GM12878 (cell line): ENCODE results near the gene NHS. TPM values are rescaled to one million over a fixed set of nuclear protein-coding genes. Genes with fewer than 3 reads are reported as not detected.

Experiments
- ATAC-seq: fragments of 200-7000 bp; cut with Tn5 transposase; 3 replicates; pipeline ENCODE4 v1.9.1; 2020; ENCODE audit warnings: mild to moderate bottlenecking, moderate library complexity
- BruUV-seq: library from RNA; stranded (reverse); fragments of 400-500 nt; replicated peaks from 2 replicates; lab custom pipeline; 2021; lab: Mats Ljungman, UMichigan
- CTCF ChIA-PET: fragments of 300-600 bp; sonication (Branson Sonifier 250); formaldehyde crosslinking; extraction: SDS; loops from one replicate; lab custom pipeline; 2021; ENCODE audit warnings: inconsistent platforms; lab: Yijun Ruan, JAX
- POLR2A ChIA-PET: fragments of 350-600 bp; formaldehyde crosslinking; extraction: SDS; loops from one replicate; lab custom pipeline; 2021; ENCODE audit warnings: inconsistent platforms; lab: Charles Lee
- RAD21 ChIA-PET: fragments of 300-600 bp; sonication (Branson Sonifier 250); formaldehyde crosslinking; loops from one replicate; lab custom pipeline; 2023; ENCODE audit warnings: antibody characterized with exemption; ENCODE audit not compliant: unreplicated experiment; lab: Charles Lee
- SMC1A ChIA-PET: fragments of 300-600 bp; sonication (Branson Sonifier 250); formaldehyde crosslinking; loops from one replicate; lab custom pipeline; 2023; ENCODE audit not compliant: unreplicated experiment, uncharacterized antibody; lab: Charles Lee
- DNase-seq: peaks from one replicate; pipeline ENCODE4 v3.0.0-alpha.2; 2011; ENCODE audit warnings: low read depth, low spot score
- FAIRE-seq: peaks from 3 replicates; lab custom pipeline; 2011; peaks lifted over from hg19 to GRCh38; lab: Jason Lieb, UNC
- H2AFZ ChIP-seq: 2 replicates; pipeline ENCODE4 v1.6.0; 2011; ENCODE audit warnings: low read depth, low read length, control low read depth; ENCODE audit not compliant: control insufficient read depth
- H3K27ac ChIP-seq: 2 replicates; pipeline ENCODE4 v1.5.1; 2011; ENCODE audit warnings: control low read depth; ENCODE audit not compliant: control insufficient read depth, insufficient read depth
- H3K27me3 ChIP-seq, 2 experiments: replicated peaks in 1 of 2; 2 replicates each; pipeline versions ENCODE4 v1.6.0 to v1.6.1; 2011; ENCODE audit warnings: low read length in 1 of 2; ENCODE audit not compliant: control insufficient read depth in 2 of 2, insufficient read depth in 2 of 2
- H3K36me3 ChIP-seq, 2 experiments: 2 replicates each; pipeline ENCODE4 v1.5.1; 2011; ENCODE audit warnings: low read length in 1 of 2; ENCODE audit not compliant: control insufficient read depth in 2 of 2, insufficient read depth in 2 of 2
- H3K4me1 ChIP-seq: 2 replicates; pipeline ENCODE4 v1.6.1; 2011; ENCODE audit warnings: mild to moderate bottlenecking, low read length, moderate library complexity, mixed read lengths; ENCODE audit not compliant: control insufficient read depth, insufficient read depth
- H3K4me2 ChIP-seq: 2 replicates; pipeline ENCODE4 v1.6.0; 2011; ENCODE audit warnings: control low read depth; ENCODE audit not compliant: control insufficient read depth, insufficient read depth
- H3K4me3 ChIP-seq: fragments of 200-600 bp; sonication (generic); 2 replicates; pipeline ENCODE4 v1.5.1; 2016
- H3K79me2 ChIP-seq: 2 replicates; pipeline ENCODE4 v1.6.0; 2011; ENCODE audit warnings: low read length; ENCODE audit not compliant: control insufficient read depth, insufficient read depth
- H3K9ac ChIP-seq: 2 replicates; pipeline ENCODE4 v1.8.0; 2011; ENCODE audit warnings: low read length, control low read depth, mixed read lengths; ENCODE audit not compliant: control insufficient read depth, insufficient read depth
- H3K9me3 ChIP-seq: replicated peaks from 3 replicates; pipeline ENCODE4 v1.5.1; 2011; ENCODE audit warnings: mild to moderate bottlenecking, low read length; ENCODE audit not compliant: control insufficient read depth, insufficient read depth
- H4K20me1 ChIP-seq: 2 replicates; pipeline ENCODE4 v1.6.0; 2011; ENCODE audit not compliant: control insufficient read depth, insufficient read depth
- ATF3 ChIP-seq: IDR thresholded peaks from 2 replicates; pipeline ENCODE4 v1.6.1; 2011; ENCODE audit warnings: low read depth, mild to moderate bottlenecking, low read length, moderate library complexity, borderline replicate concordance; ENCODE audit errors: extremely low read depth
- CREB1 ChIP-seq: IDR thresholded peaks from 2 replicates; pipeline ENCODE4 v1.6.1; 2012; ENCODE audit warnings: low read depth, mild to moderate bottlenecking, inconsistent platforms
- KAT2A ChIP-seq: conservative IDR thresholded peaks from 2 replicates; pipeline ENCODE4 v1.6.1; 2011; ENCODE audit warnings: low read depth, low read length; ENCODE audit not compliant: control insufficient read depth
- PRDM15 ChIP-seq: fragments of 450-650 bp; formaldehyde crosslinking; IDR thresholded peaks from 2 replicates; pipeline ENCODE4 v1.4.0; 2020; ENCODE audit warnings: mild to moderate bottlenecking, moderate library complexity
- SP1 ChIP-seq: IDR thresholded peaks from one replicate; pipeline ENCODE4 v1.6.1; 2011; ENCODE audit warnings: low read depth, low read length
- SREBF2 ChIP-seq: IDR thresholded peaks from 2 replicates; pipeline ENCODE4 v1.6.1; 2012; ENCODE audit warnings: mild to moderate bottlenecking, low read length
- SUPT20H ChIP-seq: IDR thresholded peaks from 2 replicates; pipeline ENCODE4 v1.6.1; 2011; ENCODE audit warnings: low read depth, mild to moderate bottlenecking, low read length, moderate library complexity, borderline replicate concordance; ENCODE audit not compliant: control insufficient read depth
- YBX1 ChIP-seq: fragments of 450-650 bp; IDR thresholded peaks from 2 replicates; pipeline ENCODE4 v1.6.1; 2016; ENCODE audit warnings: antibody characterized with exemption
- ZBTB11 ChIP-seq: fragments of 450-650 bp; formaldehyde crosslinking; IDR thresholded peaks from 2 replicates; pipeline ENCODE4 v1.5.0; 2022; ENCODE audit warnings: mild to moderate bottlenecking, missing genetic modification characterization
- ZNF207 ChIP-seq: fragments of 450-650 bp; IDR thresholded peaks from 2 replicates; pipeline ENCODE4 v1.6.1; 2014; ENCODE audit warnings: antibody characterized with exemption, mild to moderate bottlenecking, borderline replicate concordance
- ZNF24 ChIP-seq: fragments of 450-650 bp; IDR thresholded peaks from 2 replicates; pipeline ENCODE4 v1.6.1; 2017; ENCODE audit warnings: antibody characterized with exemption, mild to moderate bottlenecking
- WGBS: methylation state at CpG from one replicate; pipeline ENCODE4 v1.1.6; 2016; ENCODE audit warnings: low lambda C conversion rate; ENCODE audit not compliant: insufficient replicate concordance, insufficient coverage; ENCODE audit errors: missing lambda C conversion rate; 5-methylcytosine and 5-hydroxymethylcytosine counted together
- in situ Hi-C: fragments of 300-500 bp; cut with MboI; formaldehyde crosslinking; loops from 9 replicates; pipeline ENCODE4 v1.14.3; 2018; ENCODE audit warnings: mixed read lengths
- intact Hi-C: fragments of 100-400 bp; cut with micrococcal nuclease; formaldehyde crosslinking; loops from one replicate; pipeline ENCODE4 v1.14.2; 2022; ENCODE audit not compliant: unreplicated experiment
- polyA plus RNA-seq, 11 experiments: library from polyadenylated mRNA; depleted of rRNA in 4 of 11; unstranded in 6 of 11; stranded (reverse) in 5 of 11; fragments of >200 nt; fragmentation: Nextera tagmentation in 4 of 11; fragmentation: Illumina TruSeq in 1 of 11; extraction: Ambion mirVana in 4 of 11; extraction: Trizol in 1 of 11; gene quantifications; 1 replicate in 1 of 11; 2 replicates in 10 of 11; pipeline versions ENCODE4 v1.2.1 to v1.2.3, GENCODE V29; 2011 to 2016; ENCODE audit warnings: inconsistent platforms in 2 of 11, missing spikeins in 2 of 11, low read depth in 1 of 11
- total RNA-seq, 4 experiments: library from RNA; depleted of rRNA in 3 of 4; stranded (reverse); fragments of >200 nt in 3 of 4; fragmentation: Illumina TruSeq in 1 of 4; extraction: Trizol in 1 of 4; gene quantifications; 2 replicates each; pipeline versions ENCODE4 v1.2.1 to v1.2.3, GENCODE V29; 2013 to 2021

NHS gene
- total and polyA plus RNA-seq, 10 of the 15 experiments (the other 5 are each of a cell fraction or from before 2014, with no cell fraction given): under 0.01 to 0.07 (median 0.03) TPM; not detected in 7

GRCh38 chrX:17563076-17563475 is 188.1 kb downstream of the NHS start (continued):
- TF ChIP-seq PRDM15 (CRISPR knock-in tag) (no peak), KAT2A (no peak), ZBTB11 (CRISPR knock-in tag) (no peak), SREBF2 (no peak)

- FAIRE-seq (no peak), ATAC-seq (no peak)
- Histone ChIP-seq H3K4me3 (no peak overlapping the region), H3K4me1 (no peaks in the 10 kb centered on the region), H3K27ac (no peak overlapping the region), H3K9ac (no peak overlapping the region), H2AFZ (no peak overlapping the region), H3K4me2 (no peak overlapping the region)
- 12% methylated on average over 4 of the region's 4 CpGs for WGBS
- intact Hi-C loops (no loop called here), in situ Hi-C loops (no loop called here)
- RAD21 ChIA-PET: no interaction called here
- SMC1A ChIA-PET: no interaction called here
- no peak for TF ChIP-seq ATF3
- TF ChIP-seq CREB1: no peak
- no peak for TF ChIP-seq YBX1
- no peak for TF ChIP-seq SUPT20H
- no peak for TF ChIP-seq ZNF24
- no peak for TF ChIP-seq ZNF207
- TF ChIP-seq SP1: no peak
- TF ChIP-seq, all 136 proteins: peak for 0
- ChIA-PET POLR2A (no interaction called here), CTCF (no interaction called here)
- Histone ChIP-seq H3K9me3 (no peaks in the 10 kb centered on the region), H3K36me3 (no peaks in the 10 kb centered on the region), H4K20me1 (no peaks in the 10 kb centered on the region), H3K27me3 (0 out of 4 replicates have a peak, but pooled peaks cover 0 to 1% of the 10 kb centered on the region in 2 experiments), H3K79me2 (no peaks in the 10 kb centered on the region)
- DNase-seq: no peak
- BruUV-seq: no TSS peak
Observed at GRCh38 chrX:17563515-17563914, 188.5 kb downstream of the NHS start.
